Dendritic cell treated with granulocyte-macrophage colony-stimulating factor and Interleukin-4, amounts not matched to agents 40 ng/mL and 50 ng/mL, for 4 days (primary cell): ENCODE measurements around the gene KLHL35.

Experiments
- H3K27ac Mint-ChIP-seq: one replicate; pipeline ENCODE4 v1.8.0; 2022; ENCODE audit warnings: mild to moderate bottlenecking, mixed read lengths
- H3K27me3 Mint-ChIP-seq: one replicate; pipeline ENCODE4 v1.8.0; 2022; ENCODE audit warnings: mild to moderate bottlenecking, mixed read lengths
- H3K36me3 Mint-ChIP-seq: one replicate; pipeline ENCODE4 v1.8.0; 2022; ENCODE audit warnings: low read depth, mixed read lengths
- H3K4me1 Mint-ChIP-seq: one replicate; pipeline ENCODE4 v1.8.0; 2022; ENCODE audit warnings: low read depth, mixed read lengths
- H3K4me3 Mint-ChIP-seq: one replicate; pipeline ENCODE4 v1.8.0; 2022; ENCODE audit warnings: mild to moderate bottlenecking, moderate library complexity, mixed read lengths
- H3K9me3 Mint-ChIP-seq: one replicate; pipeline ENCODE4 v1.8.0; 2022; ENCODE audit warnings: mixed read lengths
- intact Hi-C: fragments of 100-400 bp; cut with micrococcal nuclease; formaldehyde crosslinking; loops from one replicate; pipeline ENCODE4 v1.15.0; 2022

The KLHL35 gene

GRCh38 chr11:75440960-75441803 is 8.2 kb upstream of the KLHL35 start:
- H3K27ac Mint-ChIP-seq, result no peak overlapping the region
- intact Hi-C loops, result no loop called here

GRCh38 chr11:75439495-75440120 is 6.6 kb upstream of the KLHL35 start:
- intact Hi-C loops, result no loop called here
- Mint-ChIP-seq H3K4me3 (no peak overlapping the region), H3K27ac (no peak overlapping the region), H3K9me3 (no peaks in the 10 kb centered on the region), H3K36me3 (peaks cover 15% of the 10 kb centered on the region), H3K27me3 (no peaks in the 10 kb centered on the region), H3K4me1 (no peaks in the 10 kb centered on the region)

More at GRCh38 chr11:75440960-75441803, 8.2 kb upstream of the KLHL35 start:
- Mint-ChIP-seq H3K9me3 (no peaks in the 10 kb centered on the region), H3K36me3 (peaks cover 6% of the 10 kb centered on the region), H3K4me1 (no peaks in the 10 kb centered on the region), H3K4me3 (no peak overlapping the region), H3K27me3 (no peaks in the 10 kb centered on the region)

GRCh38 chr11:75439026-75439425 is 6.0 kb upstream of the KLHL35 start:
- intact Hi-C loops, result no loop called here
- Mint-ChIP-seq H3K36me3 (peaks cover 16% of the 10 kb centered on the region), H3K27me3 (no peaks in the 10 kb centered on the region), H3K9me3 (no peaks in the 10 kb centered on the region), H3K27ac (no peak overlapping the region), H3K4me1 (no peaks in the 10 kb centered on the region), H3K4me3 (no peak overlapping the region)

GRCh38 chr11:75437966-75438659 is 5.1 kb upstream of the KLHL35 start:
- H3K9me3 Mint-ChIP-seq, result no peaks in the 10 kb centered on the region
- peaks cover 8% of the 10 kb centered on the region for H3K27me3 Mint-ChIP-seq
- H3K27ac Mint-ChIP-seq, result no peak overlapping the region
- H3K4me3 Mint-ChIP-seq, result no peak overlapping the region
- intact Hi-C loops, result no loop called here
- H3K36me3 Mint-ChIP-seq, result peaks cover 16% of the 10 kb centered on the region
- no peaks in the 10 kb centered on the region for H3K4me1 Mint-ChIP-seq

GRCh38 chr11:75436806-75437205 is 3.8 kb upstream of the KLHL35 start:
- Mint-ChIP-seq H3K4me1 (peaks cover 11% of the 10 kb centered on the region), H3K27ac (no peak overlapping the region), H3K9me3 (no peaks in the 10 kb centered on the region), H3K36me3 (peaks cover 16% of the 10 kb centered on the region), H3K4me3 (no peak overlapping the region), H3K27me3 (peaks cover 21% of the 10 kb centered on the region)
- intact Hi-C loops, result no loop called here

- no peaks in the 10 kb centered on the region for H3K9me3 Mint-ChIP-seq
- H3K4me3 Mint-ChIP-seq, result no peak overlapping the region
- intact Hi-C loops, result no loop called here
- peaks cover 34% of the 10 kb centered on the region for H3K27me3 Mint-ChIP-seq
- H3K36me3 Mint-ChIP-seq, result peaks cover 20% of the 10 kb centered on the region
- no peak overlapping the region for H3K27ac Mint-ChIP-seq
- peaks cover 19% of the 10 kb centered on the region for H3K4me1 Mint-ChIP-seq
Observed at GRCh38 chr11:75435571-75435925, 2.5 kb upstream of the KLHL35 start.

GRCh38 chr11:75434886-75435570 is 2.0 kb upstream of the KLHL35 start:
- Mint-ChIP-seq H3K9me3 (no peaks in the 10 kb centered on the region), H3K27ac (no peak overlapping the region), H3K27me3 (peaks cover 36% of the 10 kb centered on the region), H3K4me3 (no peak overlapping the region), H3K36me3 (peaks cover 21% of the 10 kb centered on the region), H3K4me1 (peaks cover 22% of the 10 kb centered on the region)
- intact Hi-C loops, result no loop called here

GRCh38 chr11:75434051-75434450 is 1.0 kb upstream of the KLHL35 start:
- peaks cover 22% of the 10 kb centered on the region for H3K36me3 Mint-ChIP-seq
- peaks cover 7% of the 10 kb centered on the region for H3K9me3 Mint-ChIP-seq
- H3K27ac Mint-ChIP-seq, result no peak overlapping the region
- H3K27me3 Mint-ChIP-seq, result peaks cover 41% of the 10 kb centered on the region
- intact Hi-C loops, result no loop called here
- peaks cover 27% of the 10 kb centered on the region for H3K4me1 Mint-ChIP-seq
- no peak overlapping the region for H3K4me3 Mint-ChIP-seq

GRCh38 chr11:75433443-75433842 is 440 bp upstream of the KLHL35 start:
- Mint-ChIP-seq H3K36me3 (peaks cover 26% of the 10 kb centered on the region), H3K27ac (no peak overlapping the region), H3K27me3 (peaks cover 47% of the 10 kb centered on the region), H3K4me3 (no peak overlapping the region), H3K9me3 (peaks cover 12% of the 10 kb centered on the region), H3K4me1 (peaks cover 31% of the 10 kb centered on the region)
- intact Hi-C loops, result no loop called here

- H3K27ac Mint-ChIP-seq, result no peak overlapping the region
- H3K36me3 Mint-ChIP-seq, result peaks cover 26% of the 10 kb centered on the region
- H3K9me3 Mint-ChIP-seq, result peaks cover 12% of the 10 kb centered on the region
- peaks cover 37% of the 10 kb centered on the region for H3K4me1 Mint-ChIP-seq
- intact Hi-C loops, result loop anchor here (2.0 kb wide), 1 partner anchor 33 kb away; the partner anchor contains the start of gene RPS3
- H3K27me3 Mint-ChIP-seq, result peaks cover 60% of the 10 kb centered on the region
- H3K4me3 Mint-ChIP-seq, result no peak overlapping the region
Observed at GRCh38 chr11:75431533-75432525, 1.2 kb downstream of the KLHL35 start.

GRCh38 chr11:75430714-75431532 is 2.1 kb downstream of the KLHL35 start:
- peaks cover 37% of the 10 kb centered on the region for H3K4me1 Mint-ChIP-seq
- peaks cover 12% of the 10 kb centered on the region for H3K9me3 Mint-ChIP-seq
- H3K36me3 Mint-ChIP-seq, result peaks cover 26% of the 10 kb centered on the region
- peaks cover 64% of the 10 kb centered on the region for H3K27me3 Mint-ChIP-seq
- H3K27ac Mint-ChIP-seq, result peak overlapping the region; percentile 76
- intact Hi-C loops, result loop anchor here (2.0 kb wide), 1 partner anchor 32 kb away; the partner anchor contains the start of gene RPS3
- peak overlapping the region; percentile 76 for H3K4me3 Mint-ChIP-seq
